Testis (tissue), 3 donors: ENCODE measurements around the gene IFIH1. TPM values are rescaled to one million over a fixed set of nuclear protein-coding genes. Genes with fewer than 3 reads are reported as not detected.

ENCODE experiments used
- DNase-seq: peaks from one replicate; pipeline ENCODE4 v3.0.0-alpha.2; 2019
- H3K27ac ChIP-seq, 2 donors: fragments of 200-600 bp; sonication (generic); one replicate each; pipeline ENCODE4 v1.5.1; 2019
- H3K27me3 ChIP-seq: fragments of 200-600 bp; sonication (generic); one replicate; pipeline ENCODE4 v1.5.1; 2019
- H3K36me3 ChIP-seq: fragments of 200-600 bp; sonication (generic); one replicate; pipeline ENCODE4 v1.5.1; 2017; ENCODE audit warnings: low read depth; ENCODE audit errors: missing control alignments
- H3K4me1 ChIP-seq: fragments of 200-600 bp; sonication (generic); one replicate; pipeline ENCODE4 v1.5.1; 2019
- H3K4me3 ChIP-seq, 2 donors: fragments of 200-600 bp; sonication (generic); one replicate each; pipeline ENCODE4 v1.5.1; 2017 to 2019
- H3K9me3 ChIP-seq: fragments of 200-600 bp; sonication (generic); one replicate; pipeline ENCODE4 v1.5.1; 2017
- CTCF ChIP-seq, 3 experiments: fragments of 450-650 bp in 2 of 3; fragments of 200-600 bp in 1 of 3; sonication (generic) in 1 of 3; IDR thresholded peaks; one replicate each; pipeline ENCODE4 v1.5.1; 2016 to 2019; ENCODE audit warnings: antibody characterized with exemption in 3 of 3, mild to moderate bottlenecking in 2 of 3, moderate library complexity in 1 of 3
- POLR2A ChIP-seq: fragments of 450-650 bp; IDR thresholded peaks from one replicate; pipeline ENCODE4 v1.6.1; 2017; ENCODE audit warnings: antibody characterized with exemption, mild to moderate bottlenecking, moderate library complexity
- WGBS, 2 donors: methylation state at CpG; one replicate each; pipeline ENCODE4 v1.1.5; 2018; 5-methylcytosine and 5-hydroxymethylcytosine counted together
- intact Hi-C: fragments of 100-400 bp; cut with DNase I; formaldehyde crosslinking; loops from one replicate; pipeline ENCODE4 v1.15.1; 2023; ENCODE audit warnings: low total_unique reads
- polyA plus RNA-seq: library from polyadenylated mRNA; stranded (reverse); fragments of 350-450 nt; fragmentation: Illumina TruSeq; extraction: RNeasy Lipid Tissue Mini Kit (QIAGEN cat#74804); gene quantifications from one replicate; pipeline ENCODE4 v1.2.3, GENCODE V29; 2014; ENCODE audit warnings: low read depth, low replicate concordance; ENCODE audit not compliant: insufficient read depth
- total RNA-seq, 2 donors: library from RNA; depleted of rRNA; stranded (reverse); fragments of >200 nt; gene quantifications; one replicate each; pipeline ENCODE4 v1.2.3, GENCODE V29; 2016

The IFIH1 gene
- total and polyA plus RNA-seq, 3 donors from 2014 or later, result 6.0 to 12.8 (median 8.2) TPM

- Histone ChIP-seq H3K9me3 (no peaks in the 10 kb centered on the region), H3K4me3 (peak overlapping the region; percentile 71 to 73), H3K4me1 (no peaks in the 10 kb centered on the region), H3K36me3 (no peaks in the 10 kb centered on the region), H3K27me3 (no peaks in the 10 kb centered on the region), H3K27ac (peak overlapping the region in 1 of 2 donors; percentile 91)
- intact Hi-C loops, result no loop called here
- no peak for DNase-seq
- WGBS, 2 donors, result 61 to 65% methylated on average over 3 of the region's 3 CpGs
- no peak for TF ChIP-seq CTCF (IDR thresholded peaks at IDR 0.05)
- TF ChIP-seq POLR2A, result no peak
Observed at GRCh38 chr2:162317058-162317742, 1.3 kb downstream of the IFIH1 start.

GRCh38 chr2:162316590-162316989 lies 1.9 kb downstream of the IFIH1 start:
- no peaks in the 10 kb centered on the region for H3K9me3 ChIP-seq
- no peaks in the 10 kb centered on the region for H3K27me3 ChIP-seq
- no peaks in the 10 kb centered on the region for H3K4me1 ChIP-seq
- WGBS, 2 donors, result 90 to 93% methylated on average over 2 of the region's 2 CpGs
- H3K36me3 ChIP-seq, result no peaks in the 10 kb centered on the region
- intact Hi-C loops, result no loop called here
- TF ChIP-seq CTCF (IDR thresholded peaks at IDR 0.05) (no peak), POLR2A (no peak)
- no peak for DNase-seq
- no peak overlapping the region for H3K4me3 ChIP-seq
- no peak overlapping the region for H3K27ac ChIP-seq

- TF ChIP-seq POLR2A (no peak), CTCF (IDR thresholded peaks at IDR 0.05) (no peak)
- DNase-seq, result no peak
- Histone ChIP-seq H3K9me3 (no peaks in the 10 kb centered on the region), H3K27ac (no peak overlapping the region), H3K27me3 (no peaks in the 10 kb centered on the region), H3K4me3 (no peak overlapping the region), H3K4me1 (no peaks in the 10 kb centered on the region), H3K36me3 (no peaks in the 10 kb centered on the region)
- WGBS, 2 donors, result 90 to 92% methylated on average over 4 of the region's 4 CpGs
- intact Hi-C loops, result no loop called here
Observed at GRCh38 chr2:162315938-162316337, 2.5 kb downstream of the IFIH1 start.

GRCh38 chr2:162312853-162313252 lies 5.6 kb downstream of the IFIH1 start:
- intact Hi-C loops, result no loop called here
- H3K27ac ChIP-seq, result no peak overlapping the region
- 96 to 100% methylated on average over 1 of the region's 1 CpG for WGBS, 2 donors
- H3K36me3 ChIP-seq, result no peaks in the 10 kb centered on the region
- no peaks in the 10 kb centered on the region for H3K9me3 ChIP-seq
- no peak for DNase-seq
- no peaks in the 10 kb centered on the region for H3K4me1 ChIP-seq
- no peak for TF ChIP-seq POLR2A
- no peak for TF ChIP-seq CTCF (IDR thresholded peaks at IDR 0.05)
- H3K4me3 ChIP-seq, result no peak overlapping the region
- no peaks in the 10 kb centered on the region for H3K27me3 ChIP-seq
